Measurements from ENCODE around the gene EME1. TPM values are rescaled to one million over a fixed set of nuclear protein-coding genes. Genes with fewer than 3 reads are reported as not detected.

The EME1 gene
- total and polyA plus RNA-seq, 2 of the 4 experiments (the other 2 are of a cell fraction) = 9.1 to 9.4 TPM

GRCh38 chr17:50426472-50426782 lies 53.4 kb downstream of the EME1 start:
- DNase-seq (no peak), ATAC-seq (ENCODE audit: low read depth) (peak; percentile 1; the same call in 1 of the 2 replicates)
- Histone ChIP-seq H3K18ac (ENCODE audit: low read depth, low read length) (peak overlapping the region; percentile 16; the same call in 1 of the 2 replicates), H3K4me1 (ENCODE audit: control insufficient read depth, insufficient read depth, low read length) (peaks cover 26% of the 10 kb centered on the region), H3K4me3 (ENCODE audit: insufficient read depth, low read depth, low read length) (peak overlapping the region; percentile 79), H4K5ac (ENCODE audit: low read depth, low read length) (peak overlapping the region; percentile 0; the same call in 1 of the 2 replicates), H3K23ac (ENCODE audit: low read depth, low read length) (no peak overlapping the region; the same call in 1 of the 2 replicates), H3K9me1 (ENCODE audit: insufficient read depth, low read length) (peaks cover 17% of the 10 kb centered on the region), H2BK15ac (ENCODE audit: low read depth, low read length) (no peak overlapping the region), H4K91ac (ENCODE audit: insufficient read depth, low read depth, low read length) (0 out of 2 replicates have a peak overlapping the region, but pooled peaks have one; percentile 2), H2BK20ac (ENCODE audit: low read depth, low read length) (no peak overlapping the region), H3K4me2 (ENCODE audit: low read depth, low read length) (peak overlapping the region; percentile 74), H3K9ac (ENCODE audit: low read depth, low read length) (peak overlapping the region; percentile 68), H3K79me1 (ENCODE audit: low read depth in 1 of 2, low read length in 2 of 2) (peaks cover 13 to 60% of the 10 kb centered on the region in 2 experiments; a peak in 3 of 4 replicates), H4K8ac (ENCODE audit: low read depth in 2 of 2, low read length in 2 of 2) (peak overlapping the region in 1 of 2 experiments; percentile 61; a peak in 2 of 4 replicates), H2AFZ (replicated peaks; ENCODE audit: low read length, poor library complexity) (peak overlapping the region; percentile 93), H3K4ac (ENCODE audit: low read depth, low read length) (peak overlapping the region; percentile 63), H2AK9ac (replicated peaks; ENCODE audit: low read depth, low read length, poor library complexity) (peak overlapping the region; percentile 43), H3K14ac (replicated peaks; ENCODE audit: low read depth, low read length) (peak overlapping the region; percentile 69), H3K27me3 (ENCODE audit: control insufficient read depth, insufficient read depth, low read length) (no peaks in the 10 kb centered on the region), H3K9me3 (ENCODE audit: control insufficient read depth, insufficient read depth, low read length) (no peaks in the 10 kb centered on the region), H2BK120ac (ENCODE audit: low read depth, low read length) (no peak overlapping the region), H2AK5ac (ENCODE audit: low read depth, low read length) (no peak overlapping the region; the same call in 1 of the 2 replicates), H2BK5ac (ENCODE audit: low read depth, low read length, poor library complexity, severe bottlenecking) (peak overlapping the region; percentile 6), H4K20me1 (ENCODE audit: insufficient read depth, low read length) (no peaks in the 10 kb centered on the region), H3K56ac (ENCODE audit: extremely low read depth, insufficient read depth, low read length) (no peak overlapping the region), H3K27ac (ENCODE audit: insufficient read depth, low read length) (peak overlapping the region; percentile 38), H3K36me3 (ENCODE audit: control insufficient read depth, insufficient read depth, low read length) (peaks cover 3% of the 10 kb centered on the region; the same call in 1 of the 2 replicates)
- POLR2A ChIA-PET (ENCODE audit: unreplicated experiment) = interaction anchor here (1.8 kb wide), 1 partner anchor 11 kb away, joined by 7 read pairs; no protein-coding TSS in a partner anchor
- TF ChIP-seq SMC3 (IDR thresholded peaks at IDR 0.05; ENCODE audit: low read depth, low read length) (no peak), FOS (IDR thresholded peaks at IDR 0.05; ENCODE audit: low read depth, low read length) (no peak), RCOR1 (IDR thresholded peaks at IDR 0.05; ENCODE audit: insufficient replicate concordance, low read length) (no peak), CEBPB (IDR thresholded peaks at IDR 0.05; ENCODE audit: low read depth, low read length) (no peak), NFE2L2 (IDR thresholded peaks at IDR 0.05; ENCODE audit: low read depth, low read length) (no peak), BHLHE40 (IDR thresholded peaks at IDR 0.05; ENCODE audit: low read depth, low read length) (no peak), CHD1 (IDR thresholded peaks at IDR 0.05; ENCODE audit: low read depth, low read length) (no peak), MAZ (IDR thresholded peaks at IDR 0.05; ENCODE audit: borderline replicate concordance, low read depth, low read length) (no peak), RFX5 (IDR thresholded peaks at IDR 0.05; ENCODE audit: low read depth, low read length) (no peak), CTCF (conservative IDR thresholded peaks at IDR 0.05; ENCODE audit: low read depth, low read length) (no peak), MXI1 (IDR thresholded peaks at IDR 0.05; ENCODE audit: borderline replicate concordance, low read depth, low read length) (no peak), POLR2A (IDR thresholded peaks at IDR 0.05; ENCODE audit: low read depth, low read length) (no peak), RAD21 (IDR thresholded peaks at IDR 0.05; ENCODE audit: low read length) (no peak), MAFK (IDR thresholded peaks at IDR 0.05; ENCODE audit: low read depth, low read length) (no peak), USF2 (IDR thresholded peaks at IDR 0.05; ENCODE audit: low read depth, low read length) (no peak)
- TF ChIP-seq, protein P1, sequence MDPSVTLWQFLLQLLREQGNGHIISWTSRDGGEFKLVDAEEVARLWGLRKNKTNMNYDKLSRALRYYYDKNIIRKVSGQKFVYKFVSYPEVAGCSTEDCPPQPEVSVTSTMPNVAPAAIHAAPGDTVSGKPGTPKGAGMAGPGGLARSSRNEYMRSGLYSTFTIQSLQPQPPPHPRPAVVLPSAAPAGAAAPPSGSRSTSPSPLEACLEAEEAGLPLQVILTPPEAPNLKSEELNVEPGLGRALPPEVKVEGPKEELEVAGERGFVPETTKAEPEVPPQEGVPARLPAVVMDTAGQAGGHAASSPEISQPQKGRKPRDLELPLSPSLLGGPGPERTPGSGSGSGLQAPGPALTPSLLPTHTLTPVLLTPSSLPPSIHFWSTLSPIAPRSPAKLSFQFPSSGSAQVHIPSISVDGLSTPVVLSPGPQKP (IDR thresholded peaks at IDR 0.05; ENCODE audit: borderline replicate concordance, low read depth, low read length) = no peak
- CTCF ChIA-PET = interaction anchor here (1.2 to 1.8 kb wide), 2 partner anchors 14 to 29 kb away, joined by 4 to 7 read pairs; partner anchors contain the start of gene LRRC59
- dilution Hi-C loops (cut with HindIII; ENCODE audit: low sequenced_read_pairs, unreplicated experiment) = no loop called here
- in situ Hi-C loops (cut with MboI; ENCODE audit: low sequenced_read_pairs) = no loop called here
- no TSS peak for BruUV-seq (replicated peaks)
- WGBS, 2 experiments (ENCODE audit: extremely low coverage in 2 of 2, insufficient read length in 1 of 2) = no CpG with 5 or more reads among the region's 7 CpGs
- intact Hi-C loops (cut with micrococcal nuclease) = no loop called here
